Dermis microvascular lymphatic vessel endothelial cell (primary cell): Measurements from ENCODE around the gene ST3GAL4. TPM values are rescaled to one million over a fixed set of nuclear protein-coding genes. Genes with fewer than 3 reads are reported as not detected.

Experiments used
- DNase-seq, 2 donors: peaks; one replicate each; pipeline versions ENCODE4 v3.0.0 to v3.0.0-alpha.2; 2010; ENCODE audit warnings: low read depth in 2 of 2
- total RNA-seq: library from RNA; depleted of rRNA; stranded (reverse); fragments of >200 nt; gene quantifications from 2 replicates; pipeline ENCODE4 v1.2.1, GENCODE V29; 2014

ST3GAL4 gene
- total RNA-seq, 1 donor from 2014 or later = 12.5 TPM

GRCh38 chr11:126421271-126421671 lies 65.8 kb downstream of the ST3GAL4 start:
- no peak for DNase-seq

- DNase-seq = no peak
Observed at GRCh38 chr11:126422446-126422845, 67.0 kb downstream of the ST3GAL4 start.

DNA sequence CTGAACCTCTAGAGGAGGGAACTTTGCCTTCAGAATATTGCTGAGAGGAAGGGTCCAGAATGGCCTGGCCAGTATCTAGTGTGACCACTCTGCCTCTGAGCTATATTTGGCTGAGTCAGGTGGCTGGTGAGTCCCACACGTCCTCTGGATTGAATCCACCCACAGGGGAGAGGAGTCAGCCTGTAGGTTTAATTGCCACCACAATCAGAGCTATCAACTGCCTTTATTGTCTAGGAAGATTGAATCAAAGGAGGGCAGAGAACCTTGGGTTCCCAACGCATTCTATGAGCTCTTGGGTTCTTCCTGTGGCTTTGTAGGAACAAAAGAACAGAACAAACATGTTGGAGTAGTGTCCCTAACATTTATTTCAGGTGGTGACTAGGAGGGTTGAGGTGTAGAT lies 67.7 kb downstream of the ST3GAL4 start:
- no peak for DNase-seq

GRCh38 chr11:126423743-126424142 lies 68.3 kb downstream of the ST3GAL4 start:
- DNase-seq = no peak

DNA sequence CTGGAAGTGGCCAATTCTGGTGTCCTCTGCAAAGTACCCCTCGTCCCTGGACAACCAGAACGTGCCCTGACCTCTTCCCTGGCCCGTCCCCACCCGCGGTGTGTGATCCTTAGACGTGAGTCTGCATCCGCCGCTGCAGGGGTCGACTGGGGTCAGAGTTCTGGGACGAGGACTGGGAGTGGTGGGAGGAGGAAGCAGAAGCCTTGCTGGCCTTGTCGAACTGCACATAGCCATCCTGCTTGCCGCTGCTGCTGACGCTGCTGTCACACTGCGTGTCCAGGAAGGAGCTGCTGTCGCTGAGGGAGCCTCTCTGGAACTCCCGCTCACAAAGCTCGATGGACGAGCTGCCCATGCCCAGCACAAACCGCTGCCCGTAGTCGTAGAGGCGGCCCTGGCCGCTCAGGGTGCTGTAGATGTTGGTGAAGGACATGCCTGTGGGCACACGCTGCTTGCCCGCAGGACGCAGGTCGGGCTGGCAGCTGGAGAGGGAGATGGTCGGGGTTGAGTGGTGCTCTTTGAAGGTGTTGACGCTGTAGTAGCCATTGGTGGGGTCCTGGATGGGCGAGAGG lies 69.1 kb downstream of the ST3GAL4 start:
- no peak for DNase-seq

DNA sequence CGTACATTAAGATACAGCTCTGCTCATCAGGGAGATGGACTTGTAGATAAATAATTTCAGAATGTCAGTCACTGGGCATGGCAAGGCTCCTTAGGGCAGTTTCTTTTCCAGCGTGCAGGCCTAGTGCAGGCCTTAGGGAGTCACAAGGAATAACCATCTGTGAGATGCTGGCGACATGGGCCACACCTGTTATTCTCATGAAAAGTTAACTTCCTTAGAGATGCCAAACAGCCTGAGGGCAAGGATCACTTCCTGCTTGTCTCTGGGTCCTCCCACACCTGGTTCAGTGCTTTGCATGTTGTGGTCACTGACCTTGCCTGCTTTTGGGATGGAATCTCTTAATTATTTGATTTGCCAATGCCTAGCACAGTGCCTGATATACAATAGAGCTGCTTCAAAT lies 70.6 kb downstream of the ST3GAL4 start:
- no peak for DNase-seq

DNA sequence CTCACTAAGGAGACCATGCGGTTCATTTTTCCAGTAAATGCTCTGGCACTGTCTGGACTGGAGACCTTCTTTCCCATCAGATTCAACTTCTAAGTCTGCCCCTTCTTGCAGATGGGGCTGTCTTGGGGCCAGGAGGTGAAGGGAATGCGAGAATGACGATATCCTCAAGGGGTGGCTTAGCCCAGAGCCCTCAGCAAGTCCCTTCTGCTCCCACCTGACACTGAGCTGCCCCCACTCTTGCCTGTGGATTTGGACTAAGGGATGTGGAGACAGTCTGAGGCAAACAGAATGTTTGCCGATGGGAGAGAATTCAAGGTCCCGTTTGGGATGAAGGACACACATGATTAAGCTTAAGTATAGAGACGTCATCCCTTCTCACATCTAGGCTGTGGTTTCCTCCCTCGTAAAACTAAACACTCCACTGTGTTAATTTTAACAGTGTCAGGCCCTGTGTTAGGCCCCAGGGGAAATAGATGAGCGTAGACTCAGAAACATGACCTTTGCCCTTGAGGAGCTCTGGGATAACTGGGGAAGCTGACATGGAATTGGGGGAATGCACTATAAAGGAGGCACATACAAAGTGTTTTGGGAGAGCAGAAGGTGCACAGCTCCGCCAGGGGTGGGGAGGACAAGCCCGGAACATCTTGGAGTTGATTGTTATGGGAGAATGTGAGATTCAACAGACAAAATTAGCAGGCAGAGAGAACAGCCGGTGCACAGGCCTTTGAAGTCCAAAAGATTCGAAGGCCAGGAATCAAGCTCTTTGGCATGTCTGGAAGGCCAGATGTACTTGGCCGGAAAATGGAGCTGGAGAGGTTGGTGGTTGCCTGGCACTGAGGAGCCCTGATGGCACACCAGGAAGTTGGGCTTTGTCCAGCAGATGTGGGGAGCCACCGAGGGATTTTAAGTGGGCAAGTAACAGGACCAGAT lies 71.6 kb downstream of the ST3GAL4 start:
- no peak for DNase-seq

- peak in 1 of 2 donors; percentile 12 for DNase-seq
Observed at GRCh38 chr11:126430581-126431335, 75.3 kb downstream of the ST3GAL4 start.

DNA sequence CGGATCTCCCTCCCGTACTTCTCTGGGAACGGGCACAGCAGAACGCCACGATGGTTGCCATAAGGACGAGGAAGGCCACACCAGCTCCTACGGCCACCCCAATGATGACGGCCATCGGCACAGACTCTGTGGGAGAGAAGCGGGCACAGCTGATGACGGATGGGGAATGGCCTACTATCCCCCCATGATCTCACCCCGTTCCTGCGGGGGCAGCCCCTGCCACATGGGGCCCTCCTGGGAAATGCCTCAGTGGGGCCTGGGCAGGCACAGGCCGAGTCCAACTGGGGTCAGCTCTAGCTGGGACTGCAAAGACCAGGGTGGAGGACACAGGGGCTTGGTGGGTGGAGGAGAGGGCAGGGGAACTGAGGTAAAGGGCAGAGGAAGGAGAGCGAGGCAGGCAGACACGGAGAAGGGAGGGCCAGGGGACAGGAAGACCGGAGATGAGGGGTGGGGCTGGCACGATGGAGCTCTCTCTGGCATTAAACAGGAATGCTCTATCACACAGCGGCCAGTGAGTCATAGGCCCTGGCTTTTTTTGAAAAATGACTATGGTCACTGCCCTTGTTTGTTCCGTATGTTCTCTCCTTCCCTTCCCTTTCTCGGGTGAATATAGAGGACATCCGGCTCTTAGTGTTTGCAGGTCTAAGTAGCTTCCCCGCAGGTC lies 76.0 kb downstream of the ST3GAL4 start:
- peak; percentile 43 to 79 for DNase-seq

DNA sequence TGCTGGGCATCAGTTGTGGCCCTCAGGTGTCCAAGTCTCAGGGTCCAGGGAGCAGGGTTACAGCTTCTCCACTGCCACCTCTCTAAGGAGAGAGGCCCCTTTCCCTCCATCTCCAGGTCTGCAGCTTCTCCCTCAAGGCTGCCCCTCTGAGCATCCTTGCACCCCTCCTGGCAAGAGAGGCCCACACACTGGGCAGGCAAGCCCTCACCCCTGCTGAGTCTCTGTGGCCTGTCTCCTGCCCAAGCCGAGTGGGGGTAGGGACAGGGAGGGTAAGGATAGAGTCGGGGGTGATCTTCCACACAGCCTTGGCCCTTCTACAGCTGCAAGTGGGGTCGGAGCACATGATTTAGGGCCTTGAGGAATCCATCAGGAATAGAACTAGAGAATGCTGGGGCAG lies 76.6 kb downstream of the ST3GAL4 start:
- no peak for DNase-seq

GRCh38 chr11:126432525-126432924 lies 77.0 kb downstream of the ST3GAL4 start:
- no peak for DNase-seq

DNA sequence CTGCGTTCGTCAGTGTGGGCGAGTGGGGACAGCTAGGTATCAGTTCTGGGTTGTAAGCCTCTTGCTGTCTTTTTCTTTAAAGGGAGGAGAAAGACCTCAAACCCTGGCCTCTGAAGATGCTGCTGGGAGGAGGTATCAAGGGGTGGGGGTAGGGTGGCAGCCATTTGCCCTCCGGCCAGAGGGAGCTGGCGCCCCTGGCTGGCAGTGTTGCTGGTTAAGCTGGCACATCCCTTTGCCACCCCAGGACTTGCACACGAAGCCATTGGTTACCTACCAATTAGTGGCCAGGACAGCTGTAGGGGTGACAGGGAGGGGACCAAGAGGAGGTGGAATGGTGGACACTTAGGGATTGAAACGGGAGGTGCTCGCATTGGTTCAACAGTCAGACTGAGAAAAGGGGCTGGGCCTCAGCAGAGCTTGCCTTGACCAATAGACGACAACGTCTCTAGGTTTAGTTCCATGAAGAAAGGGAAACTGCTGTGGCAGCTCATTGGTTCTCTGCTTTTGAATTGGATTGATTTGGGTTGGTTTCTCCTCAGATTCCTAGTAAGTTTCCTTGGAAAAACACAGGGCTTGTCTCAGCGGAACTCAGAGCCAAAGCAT lies 77.9 kb downstream of the ST3GAL4 start:
- no peak for DNase-seq

DNA sequence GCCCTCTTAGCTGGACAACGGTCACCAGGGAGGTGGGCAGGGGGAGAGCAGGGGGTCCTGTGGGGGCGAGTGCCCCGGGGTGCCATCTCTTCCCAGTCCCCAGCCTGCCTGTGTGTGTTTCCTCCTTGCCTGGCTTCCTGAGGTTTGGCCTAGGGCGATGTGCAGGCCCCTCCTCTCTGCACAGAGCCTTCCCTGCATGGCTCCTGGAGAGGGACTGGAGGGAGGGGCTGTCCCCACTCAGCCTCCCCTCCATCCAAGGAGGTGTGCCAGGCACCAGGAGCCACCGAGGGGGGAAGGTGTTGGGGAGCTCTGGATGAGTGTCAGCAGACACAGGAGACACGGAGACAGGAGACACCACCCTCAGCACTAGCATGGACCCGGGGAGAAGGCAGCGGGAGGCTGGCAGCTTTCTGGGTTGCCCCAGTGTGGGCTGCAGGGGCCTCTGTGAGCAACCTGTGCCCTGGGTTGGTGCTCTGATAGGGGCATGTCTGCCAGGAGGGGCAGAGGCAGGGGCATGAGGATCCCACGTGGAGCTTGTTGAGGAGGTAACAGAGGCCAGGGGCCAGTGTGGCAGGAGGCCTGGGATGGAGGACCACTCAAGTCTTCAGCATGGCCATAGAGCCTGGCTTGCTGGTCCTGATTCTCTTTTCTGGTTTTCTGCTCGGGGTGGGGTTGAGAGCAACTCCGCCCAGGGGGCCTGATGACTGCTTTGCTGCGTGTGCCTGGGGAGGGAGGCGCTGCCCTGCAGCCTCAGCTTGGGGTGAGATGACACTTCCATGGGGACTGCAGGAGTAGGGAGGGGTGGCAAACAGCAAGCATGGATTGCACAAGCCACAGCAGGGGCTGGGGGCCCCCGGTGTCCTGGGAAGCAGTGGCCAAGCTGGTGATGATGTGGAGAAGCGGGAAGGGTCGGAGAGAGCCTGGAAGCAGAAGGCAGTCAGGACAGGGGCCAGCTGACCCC lies 78.8 kb downstream of the ST3GAL4 start:
- DNase-seq = no peak

GRCh38 chr11:126434950-126435335 lies 79.5 kb downstream of the ST3GAL4 start:
- DNase-seq = no peak

GRCh38 chr11:126436209-126436755 lies 80.8 kb downstream of the ST3GAL4 start:
- DNase-seq = no peak

DNA sequence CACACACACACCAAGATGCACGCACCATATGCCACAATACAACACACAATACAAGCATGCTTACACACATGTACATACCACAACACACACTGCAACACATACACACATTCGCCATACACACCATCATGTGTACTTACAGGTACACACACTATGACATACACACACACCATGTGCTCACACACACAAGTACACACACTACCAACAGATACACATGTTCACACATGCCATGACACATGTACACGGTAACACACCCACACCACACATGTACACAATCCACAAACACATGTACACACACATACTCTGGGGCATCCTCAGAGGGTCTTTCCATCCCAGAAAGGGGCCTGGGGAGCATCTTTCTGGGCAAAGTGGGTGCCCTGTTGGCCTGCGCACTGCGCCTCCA lies 82.2 kb downstream of the ST3GAL4 start:
- DNase-seq = no peak

GRCh38 chr11:126438272-126438671 lies 82.8 kb downstream of the ST3GAL4 start:
- DNase-seq = no peak

GRCh38 chr11:126438691-126439090 lies 83.2 kb downstream of the ST3GAL4 start:
- DNase-seq = no peak

DNA sequence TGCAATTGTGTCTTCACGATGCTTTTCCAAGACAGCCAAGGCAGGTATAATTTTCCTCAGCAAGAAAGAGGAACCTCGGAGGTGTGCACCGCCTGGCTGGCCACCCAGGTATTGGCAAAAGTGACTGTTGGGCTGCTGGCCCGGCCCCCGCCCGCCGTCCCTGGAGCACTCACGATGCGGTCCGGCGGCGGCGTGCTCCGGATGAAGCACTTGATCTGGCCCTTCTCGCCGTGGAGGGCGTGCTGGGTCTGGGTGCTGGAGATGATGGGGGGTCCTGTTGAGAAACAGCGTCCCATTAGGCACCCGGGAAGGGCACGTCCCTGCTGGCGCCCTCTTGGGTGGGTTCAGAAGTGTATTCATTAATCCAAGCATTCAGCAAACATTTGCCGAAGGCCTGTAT lies 84.8 kb downstream of the ST3GAL4 start:
- DNase-seq = no peak
